GM19455 (cell line): ENCODE results near the gene WNT7A.

Experiments
- ATAC-seq: cut with Tn5 transposase; IDR thresholded peaks from one replicate; pipeline ENCODE4 v1.9.1; 2021; ENCODE audit not compliant: unreplicated experiment

WNT7A gene

DNA sequence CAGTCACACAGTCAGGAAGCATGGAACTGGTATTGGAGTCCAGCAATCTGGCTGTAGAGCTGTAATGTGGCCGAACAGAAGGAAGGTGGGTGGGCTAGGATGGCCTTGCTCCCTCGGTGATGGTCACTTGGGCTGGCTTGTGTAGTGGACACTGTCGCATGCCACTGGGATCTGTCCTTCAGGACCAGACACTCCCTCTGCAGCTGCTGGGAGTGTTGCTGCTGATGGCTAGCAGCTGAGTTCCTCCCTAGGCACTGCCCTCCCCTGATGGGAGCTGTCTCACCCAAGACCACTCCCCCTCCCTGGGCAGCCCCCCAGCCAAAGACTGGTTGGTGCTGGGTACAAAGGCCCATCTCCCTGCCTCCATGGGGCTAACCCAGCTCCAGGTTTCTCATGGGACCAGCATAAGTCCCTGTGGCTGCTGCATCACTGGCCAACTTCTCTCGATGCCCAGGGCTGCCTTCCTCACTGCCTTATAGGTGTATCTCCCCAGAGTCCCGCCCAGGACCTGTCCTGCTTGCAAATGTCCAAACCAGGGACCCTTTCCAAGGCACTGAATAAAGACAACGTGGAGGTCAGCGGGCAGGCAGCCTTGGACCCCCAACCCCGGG lies 48.4 kb downstream of the WNT7A start:
- no peak for ATAC-seq

DNA sequence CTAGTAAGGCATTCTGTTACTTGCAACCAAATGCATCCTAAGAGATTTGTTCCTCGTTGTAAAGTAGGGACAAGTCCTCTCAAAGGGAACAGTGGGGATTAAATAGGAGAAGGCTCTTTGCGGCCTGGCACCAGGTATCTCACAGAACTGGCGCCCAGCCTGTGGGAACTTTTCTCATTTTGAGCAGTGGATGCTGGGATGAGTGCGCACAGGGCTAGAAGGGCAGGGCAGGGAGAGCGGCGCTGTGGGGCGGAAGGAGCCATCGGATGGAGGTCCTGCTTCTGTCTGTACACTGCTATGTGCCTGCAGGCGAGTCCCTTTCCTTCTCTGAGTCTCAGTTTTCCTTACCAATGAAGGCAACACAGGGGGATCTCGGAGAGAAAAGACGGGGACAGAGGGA lies 50.6 kb downstream of the WNT7A start:
- ATAC-seq, result no peak

DNA sequence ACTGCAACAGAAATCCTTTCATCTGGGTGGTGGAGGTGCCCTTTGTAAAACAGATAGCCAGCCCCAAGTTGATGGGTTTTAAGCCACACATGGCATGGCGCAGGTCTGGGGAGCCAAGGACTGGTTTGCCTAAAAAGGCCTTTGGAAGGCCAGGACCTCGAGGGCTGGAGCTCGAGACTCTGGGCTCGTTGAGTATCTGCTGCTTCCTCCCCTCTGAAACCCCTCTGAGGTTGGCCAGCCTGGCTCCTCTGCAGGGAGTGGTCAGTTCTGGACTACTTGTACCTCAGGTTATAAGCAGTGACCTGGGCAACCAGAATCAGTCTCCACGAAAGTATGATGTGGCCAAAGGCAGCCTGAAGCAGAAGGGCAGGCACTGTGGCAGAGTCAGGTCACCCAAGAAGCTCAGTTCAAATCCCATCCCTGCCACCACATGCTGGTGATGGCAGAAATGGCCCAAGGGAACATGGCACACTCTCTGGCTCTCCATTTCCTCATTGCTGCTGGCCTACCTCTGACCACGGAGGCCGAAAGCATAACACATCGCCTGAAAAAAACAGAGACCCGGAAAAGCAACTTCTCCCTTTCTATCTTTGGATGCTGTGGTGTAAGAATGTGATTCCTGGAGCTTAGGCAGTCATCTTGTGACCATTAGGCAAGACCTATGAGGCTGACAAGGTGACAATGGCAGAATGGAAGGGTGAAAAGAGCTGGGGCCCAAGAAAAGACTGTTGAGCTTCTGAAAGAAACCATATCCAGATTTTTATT lies 51.2 kb downstream of the WNT7A start:
- no peak for ATAC-seq

DNA sequence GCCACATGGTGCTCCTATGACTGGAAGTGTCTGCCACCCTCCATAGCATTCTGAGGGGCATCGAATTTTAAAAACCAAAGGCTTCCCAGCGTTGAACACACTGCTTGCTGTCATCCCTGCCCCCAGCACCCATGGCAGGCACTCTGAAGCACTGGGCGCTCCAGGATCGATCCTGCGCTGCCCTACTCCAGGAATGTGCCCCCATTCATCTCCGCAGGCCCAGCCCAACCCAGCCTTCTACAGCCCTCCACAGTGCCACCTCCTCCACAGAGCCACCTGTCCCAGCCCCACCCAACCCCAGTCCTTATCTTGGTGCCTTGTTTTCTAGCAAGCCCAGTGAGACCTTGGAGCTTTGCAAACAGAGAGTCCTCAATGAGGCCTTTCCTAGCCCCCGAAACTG lies 52.2 kb downstream of the WNT7A start:
- no peak for ATAC-seq

DNA sequence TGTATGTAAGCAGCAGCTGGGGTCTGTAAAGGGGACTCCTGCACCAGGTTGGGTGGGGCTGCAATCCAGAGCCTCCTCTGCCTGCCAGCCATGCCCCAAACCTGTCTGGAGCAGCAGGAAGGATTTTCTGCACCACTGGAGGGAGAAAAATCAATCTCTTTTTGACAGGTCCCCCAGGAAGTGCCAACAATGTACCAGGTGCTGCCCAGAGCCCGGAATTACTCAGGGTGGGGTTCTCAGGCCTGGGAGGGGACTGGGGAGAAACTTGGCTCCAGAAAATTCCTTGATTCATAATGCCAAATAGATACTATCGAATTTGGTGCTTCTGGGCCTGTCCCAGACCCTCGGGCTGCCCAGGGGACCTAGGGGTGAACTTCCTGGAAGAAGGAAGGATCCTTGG lies 52.6 kb downstream of the WNT7A start:
- ATAC-seq, result no peak

DNA sequence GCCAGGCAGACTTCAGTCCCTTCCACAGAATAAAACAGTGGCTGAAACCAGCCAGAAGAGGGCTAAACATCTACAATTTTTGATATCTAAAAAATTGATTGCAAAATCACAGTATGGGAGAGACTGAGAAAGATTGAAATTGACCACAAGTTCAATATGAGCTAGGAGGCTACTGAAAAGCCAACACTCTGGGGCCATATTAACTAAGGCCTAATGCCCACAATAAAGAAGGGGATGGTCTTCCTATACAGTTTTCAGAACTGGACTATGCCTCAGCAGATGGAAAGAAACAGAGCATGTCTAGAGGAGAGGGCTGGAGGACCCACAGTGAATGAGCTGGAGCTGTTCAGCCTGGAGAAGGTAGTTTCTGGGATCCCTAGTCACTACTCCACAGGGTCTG lies 53.2 kb downstream of the WNT7A start:
- no peak for ATAC-seq

DNA sequence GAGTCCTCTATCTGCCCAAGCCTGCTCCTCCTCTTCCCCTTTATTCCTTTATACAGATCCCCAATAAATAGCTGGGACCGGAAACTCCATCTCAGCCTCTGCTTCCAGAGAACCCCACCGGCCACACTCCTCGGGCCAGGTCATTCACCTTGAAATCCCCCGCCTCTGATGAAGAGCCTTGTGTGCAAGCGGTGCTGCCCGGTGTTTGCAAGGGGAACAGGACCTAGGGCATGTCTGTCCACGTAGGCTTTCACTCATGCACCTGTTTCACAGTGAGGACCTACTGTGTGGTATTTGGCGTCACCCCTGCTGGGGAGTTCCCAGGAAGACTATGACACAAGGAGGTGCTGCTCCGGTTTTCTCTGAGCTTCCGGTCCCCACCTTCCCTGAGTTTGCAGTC lies 54.0 kb downstream of the WNT7A start:
- no peak for ATAC-seq

DNA sequence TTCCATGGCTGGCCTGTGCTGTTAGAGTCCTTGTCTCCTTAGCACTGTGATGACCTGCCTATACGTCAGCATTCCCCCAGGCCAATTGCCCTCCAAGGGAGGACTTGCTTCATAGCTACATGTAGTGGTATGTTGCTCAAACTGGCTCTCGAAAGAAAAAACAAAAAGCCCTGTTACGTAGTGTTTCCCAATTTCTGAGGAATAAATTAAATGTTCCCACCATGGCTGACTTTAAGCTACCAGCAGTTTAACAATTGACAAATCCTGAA lies 54.6 kb downstream of the WNT7A start:
- no peak for ATAC-seq

DNA sequence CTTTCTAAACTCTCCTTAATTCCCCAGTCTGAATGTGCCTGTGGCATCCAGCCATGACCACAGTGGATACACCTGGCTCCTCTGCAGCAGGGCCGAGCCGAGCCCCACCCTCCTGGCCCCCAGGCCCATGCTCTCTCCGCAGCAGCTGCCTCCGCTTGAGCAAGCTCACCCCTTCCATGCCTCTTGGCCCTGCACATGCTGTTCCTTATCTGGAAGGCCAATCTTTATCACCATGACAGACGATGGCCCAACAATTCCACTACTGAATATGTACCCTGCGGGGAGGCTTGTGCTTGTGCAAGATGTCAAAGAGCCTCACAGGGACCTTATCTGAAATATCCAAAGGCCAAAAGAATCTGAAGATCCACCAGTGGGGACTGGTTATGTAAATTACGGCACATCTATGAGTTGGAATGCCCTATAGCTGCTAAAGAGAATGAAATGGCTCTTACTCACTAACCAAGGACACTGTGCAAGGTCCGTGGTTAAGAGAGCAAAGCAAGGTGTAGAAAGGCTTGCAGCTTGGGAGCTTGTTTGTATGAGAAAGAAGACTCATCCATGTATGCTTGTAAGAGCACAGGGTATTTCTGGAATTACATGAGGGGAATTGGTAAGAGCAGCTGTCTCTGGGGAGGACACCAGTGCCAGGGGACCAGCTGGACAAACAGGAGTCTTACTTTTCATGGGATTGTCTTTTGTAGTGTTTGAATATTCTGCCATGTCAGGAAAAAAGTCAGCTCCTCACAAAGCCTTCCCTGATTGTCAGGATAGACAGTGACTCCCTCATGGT lies 55.2 kb downstream of the WNT7A start:
- no peak for ATAC-seq

DNA sequence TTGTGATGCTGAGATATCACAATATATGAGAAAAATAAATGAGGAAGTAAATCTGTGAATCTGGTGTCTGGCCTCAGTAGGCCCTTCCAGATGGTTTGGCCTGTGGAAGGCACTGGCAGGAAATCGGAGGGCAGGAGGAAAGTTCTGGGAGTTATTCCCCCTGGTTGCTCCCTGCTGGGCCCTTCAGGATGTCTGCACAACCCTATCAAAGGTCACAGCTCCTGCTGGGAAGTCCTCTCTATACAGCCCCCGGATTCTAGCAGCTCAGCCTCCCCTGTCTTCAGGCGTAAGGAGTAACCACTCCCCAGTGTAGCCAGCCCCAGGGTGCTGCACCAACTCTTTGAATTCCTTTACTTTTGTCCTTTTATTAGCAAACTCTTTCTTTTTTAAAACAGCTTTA lies 56.2 kb downstream of the WNT7A start:
- no peak for ATAC-seq

DNA sequence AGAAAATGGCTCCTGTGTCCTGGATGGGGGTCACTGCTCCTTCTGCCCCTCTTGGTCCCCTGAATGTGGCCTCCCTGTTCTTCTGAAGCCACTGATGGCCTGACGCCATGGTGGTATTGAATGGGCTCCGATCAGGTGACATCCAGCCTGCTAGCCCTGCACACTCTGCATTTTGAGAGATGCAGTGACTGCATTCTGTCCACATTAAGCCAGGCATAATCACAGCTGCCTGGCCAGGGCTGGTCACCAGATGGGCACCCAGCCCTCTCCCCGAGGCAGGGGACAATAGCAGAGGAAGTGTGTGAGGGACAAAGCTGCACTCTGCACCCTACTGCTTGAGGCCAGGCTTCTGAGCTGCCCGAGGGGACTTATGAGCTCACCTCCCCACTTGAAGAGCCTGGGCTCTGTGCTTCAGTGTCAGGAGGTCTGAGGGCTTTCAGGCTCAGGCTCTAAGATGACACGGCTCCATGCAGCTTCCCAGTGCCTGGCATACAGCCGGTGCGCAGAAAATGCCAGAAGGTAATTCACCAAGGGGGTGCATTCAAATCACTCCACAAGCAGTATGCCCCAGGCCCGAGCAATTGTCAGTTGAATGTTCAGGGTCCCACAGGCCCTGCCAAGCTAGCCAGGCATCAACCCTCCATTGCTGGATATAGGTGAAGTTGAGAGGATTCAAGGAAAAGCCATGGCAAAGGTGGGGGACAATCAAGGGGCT lies 56.8 kb downstream of the WNT7A start:
- ATAC-seq, result no peak

DNA sequence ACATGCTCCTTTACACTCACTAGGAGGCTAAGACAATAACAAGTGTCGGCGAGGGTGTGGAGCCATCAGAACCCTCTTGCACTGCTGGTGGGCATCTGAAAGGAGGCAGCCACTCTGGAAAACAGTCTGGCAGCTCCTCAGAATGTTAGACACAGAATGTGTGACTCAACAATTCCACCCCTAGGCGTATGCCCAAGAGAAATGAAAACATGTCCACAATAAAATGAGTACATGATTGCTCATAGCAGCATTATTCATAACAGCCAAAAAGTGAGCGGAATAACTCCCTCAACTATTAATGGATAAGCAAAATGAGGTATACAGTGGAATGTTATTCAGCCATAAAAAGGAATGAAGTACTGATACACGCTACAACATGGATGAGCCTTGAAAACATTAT lies 57.8 kb downstream of the WNT7A start:
- no peak for ATAC-seq

DNA sequence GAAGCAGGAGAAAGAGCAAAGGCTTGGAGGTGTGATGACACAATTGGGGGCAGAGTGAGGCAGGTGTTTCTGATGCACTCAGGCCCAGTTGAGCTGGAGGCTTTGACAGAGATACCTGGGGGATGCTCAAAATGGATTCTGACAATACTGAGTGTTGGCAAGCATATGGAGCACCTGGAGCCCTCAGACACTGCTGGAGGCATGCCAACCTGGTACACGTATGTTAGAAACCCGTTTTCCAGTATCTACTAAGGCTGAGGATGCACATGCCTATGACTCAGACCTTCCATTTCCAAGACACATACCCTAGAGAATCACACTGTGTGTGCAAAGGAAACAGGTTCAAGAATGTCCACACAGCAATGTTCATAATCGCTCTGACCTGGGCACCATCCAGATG lies 58.7 kb downstream of the WNT7A start:
- ATAC-seq, result no peak

DNA sequence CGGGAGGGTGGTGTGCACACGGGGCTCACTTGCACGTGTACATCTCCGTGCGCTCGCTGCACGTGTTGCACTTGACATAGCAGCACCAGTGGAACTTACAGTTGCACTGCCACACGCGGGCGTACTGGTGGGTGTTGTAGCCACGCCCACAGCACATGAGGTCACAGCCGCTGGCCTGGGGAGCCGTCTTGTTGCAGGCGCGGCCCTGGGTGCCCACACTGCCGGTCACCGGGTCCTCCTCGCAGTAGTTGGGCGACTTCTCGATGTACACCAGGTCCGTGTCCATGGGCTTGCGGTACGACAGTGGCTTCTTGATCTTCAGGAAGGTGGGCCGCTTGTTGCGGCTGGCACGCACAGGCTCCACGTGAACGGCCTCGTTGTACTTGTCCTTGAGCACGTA lies 61.0 kb downstream of the WNT7A start:
- no peak for ATAC-seq

DNA sequence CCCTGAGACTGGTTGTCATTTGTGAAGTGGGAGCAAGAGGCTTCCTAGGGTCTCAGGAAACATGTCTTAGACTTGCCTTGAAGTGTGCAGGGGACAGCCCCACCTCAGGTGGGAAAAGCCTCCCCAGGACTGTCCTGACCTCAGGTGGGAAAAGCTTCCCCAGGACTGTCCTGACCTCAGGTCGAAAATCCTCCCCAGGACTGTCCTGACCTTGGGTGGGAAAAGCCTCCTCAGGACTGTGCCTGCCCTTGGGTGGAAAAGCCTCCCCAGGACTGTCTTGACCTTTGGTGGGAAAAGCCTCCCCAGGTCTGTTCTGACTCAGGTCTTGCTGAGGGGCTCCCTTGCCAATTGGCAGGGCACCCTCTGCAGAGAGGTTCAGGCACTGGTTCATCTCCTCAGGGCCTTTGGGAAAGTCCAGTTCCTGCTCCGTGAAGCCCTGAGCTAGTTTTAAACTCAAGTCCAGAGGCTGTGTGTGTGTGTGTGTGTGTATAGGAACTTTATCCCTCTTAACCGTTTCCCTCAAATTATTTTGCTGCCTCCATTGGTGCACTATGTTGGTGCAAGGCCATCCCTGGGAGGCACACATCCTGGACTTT lies 64.7 kb downstream of the WNT7A start:
- ATAC-seq, result no peak

DNA sequence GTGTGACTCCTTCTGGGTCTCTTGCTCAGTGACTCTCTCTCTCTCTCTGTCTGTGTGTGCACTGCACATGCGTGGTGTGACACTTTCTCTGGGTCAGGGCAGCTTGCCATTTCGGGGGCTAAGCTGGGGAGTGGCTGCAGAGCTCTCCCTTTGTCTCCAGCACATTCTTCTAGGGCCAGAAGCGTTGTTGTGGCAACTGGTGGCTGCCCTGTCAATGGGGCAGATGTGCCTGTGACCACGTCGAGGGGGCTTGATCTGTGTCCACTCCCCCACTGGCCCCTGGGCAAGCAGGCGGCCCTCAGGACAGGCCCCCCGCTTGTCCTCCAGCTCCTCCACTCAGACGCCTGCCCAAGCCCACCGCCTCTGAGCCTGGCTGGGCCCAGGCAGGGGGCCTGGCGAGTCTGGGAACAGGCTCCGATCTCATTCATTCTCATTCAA lies 67.8 kb downstream of the WNT7A start:
- ATAC-seq, result no peak

DNA sequence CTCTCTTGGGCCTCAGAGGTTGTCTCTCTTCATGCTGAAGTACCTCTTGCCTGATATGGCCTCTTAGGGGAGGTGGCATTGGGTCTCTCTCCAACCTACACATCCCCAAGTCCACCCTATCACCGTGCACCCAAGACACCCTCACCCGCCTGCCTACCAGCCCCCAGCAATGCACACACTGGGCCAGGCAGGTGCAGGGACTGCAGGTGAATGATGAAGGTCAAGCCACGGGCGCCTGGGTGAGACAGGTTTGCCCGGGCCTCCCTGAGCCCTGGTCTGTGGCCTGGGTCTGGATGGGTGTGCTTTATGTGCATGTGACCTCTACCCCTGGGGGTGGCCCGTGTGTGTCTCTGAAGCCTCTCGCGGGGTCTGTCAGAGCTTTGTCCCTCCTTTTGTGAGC lies 68.3 kb downstream of the WNT7A start:
- ATAC-seq, result no peak

DNA sequence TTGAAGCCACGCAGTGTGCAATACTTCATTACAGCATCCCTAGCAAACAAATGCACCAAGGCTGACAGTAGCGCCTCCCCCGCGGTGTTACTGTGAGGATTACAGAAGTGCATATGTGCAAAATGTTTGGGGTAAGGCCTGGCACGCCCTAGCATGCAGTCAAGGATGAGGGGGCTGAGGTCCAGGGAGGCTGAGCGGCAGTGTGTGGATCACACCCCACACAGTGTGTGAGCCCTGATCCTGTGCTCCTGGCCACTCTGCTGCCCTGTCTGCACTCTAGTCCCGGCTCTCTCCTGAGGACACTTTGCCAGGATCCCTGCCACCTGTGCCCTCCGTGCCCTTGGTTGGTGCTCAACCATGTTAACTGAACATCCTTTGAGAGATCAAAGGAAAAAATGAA lies 71.3 kb downstream of the WNT7A start:
- no peak for ATAC-seq

DNA sequence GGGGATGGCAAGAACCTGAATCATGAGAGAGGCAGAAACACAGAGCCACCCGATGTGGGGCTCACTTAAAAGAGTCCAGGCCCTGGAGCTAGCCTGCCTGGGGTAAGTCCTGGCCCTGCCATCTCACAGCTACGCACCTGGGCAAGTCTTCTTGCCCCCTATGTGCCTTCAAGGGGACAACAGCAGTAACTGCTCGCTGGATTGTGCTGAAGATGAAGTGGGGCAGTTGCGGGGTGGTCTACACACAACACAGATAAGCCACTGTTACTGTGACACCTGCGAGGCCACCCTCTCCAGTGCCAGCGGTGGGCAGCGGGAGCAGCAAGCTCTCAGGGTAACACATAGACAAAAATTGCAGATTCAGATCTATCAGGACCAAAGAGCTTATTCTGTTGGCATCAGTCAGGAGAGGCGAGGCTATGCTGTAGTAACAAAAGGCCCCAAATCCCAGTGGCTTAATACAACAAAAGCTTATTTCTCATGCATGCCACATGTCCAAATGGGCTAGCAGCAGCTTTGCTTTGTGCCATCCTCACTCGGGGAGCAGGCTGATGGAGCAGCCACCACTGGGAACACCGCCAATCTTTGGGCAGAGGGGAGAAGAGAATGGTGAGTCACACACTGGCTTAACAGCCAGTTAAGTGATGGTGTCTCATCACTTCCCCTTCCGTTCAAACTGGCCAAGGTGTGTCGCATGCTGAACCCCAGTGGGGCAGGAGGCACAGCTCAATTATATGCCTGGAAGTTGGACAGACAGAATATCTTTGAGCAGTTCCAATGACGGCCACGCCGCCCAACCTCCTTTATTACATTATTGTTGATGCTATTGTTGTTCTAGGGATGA lies 78.3 kb downstream of the WNT7A start:
- no peak for ATAC-seq

DNA sequence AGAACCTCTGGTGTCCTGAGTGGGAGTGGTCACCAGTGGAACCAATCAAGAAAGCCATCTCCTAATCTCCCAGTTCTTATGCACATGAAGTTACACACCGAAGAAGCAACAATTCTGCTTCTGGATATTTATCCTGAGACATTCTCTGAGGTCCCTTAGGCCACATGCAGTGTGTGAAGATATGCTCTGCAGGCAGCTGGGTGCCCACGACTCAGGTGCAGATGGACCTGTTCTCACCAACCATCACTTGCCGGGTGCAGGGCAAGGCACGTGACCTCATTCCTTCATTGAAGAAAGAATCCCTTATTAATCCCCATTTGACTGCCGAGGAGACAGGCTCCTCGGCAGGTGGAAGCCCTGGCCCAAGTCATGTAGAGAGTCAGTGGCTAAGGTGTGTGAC lies 79.8 kb downstream of the WNT7A start:
- no peak for ATAC-seq

DNA sequence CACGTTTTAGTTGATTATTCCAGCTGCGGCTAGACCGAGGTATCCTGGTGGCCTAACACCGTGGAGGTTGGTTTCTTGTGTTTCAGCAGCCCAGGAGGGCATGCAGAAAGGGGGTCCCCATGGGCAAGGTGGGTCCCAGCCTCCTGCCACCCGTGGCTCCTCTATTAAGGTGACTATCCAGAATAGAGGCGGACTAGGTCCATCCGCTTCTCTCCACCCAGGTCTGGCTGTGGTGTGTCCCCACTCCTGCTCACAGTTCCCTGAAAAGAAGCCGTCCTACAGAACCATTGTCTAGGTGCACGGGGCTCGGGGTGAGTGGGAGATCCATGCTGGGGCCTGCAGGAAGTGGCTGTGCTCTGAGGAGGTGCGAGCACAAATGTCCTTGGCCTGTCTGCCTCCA lies 81.5 kb downstream of the WNT7A start:
- no peak for ATAC-seq
